ENCODE data around the gene GPR61.

Gene GPR61

GRCh38 chr1:109527098-109527811, 12.4 kb upstream of the GPR61 start:
- H3K4me1 ChIP-seq: peaks cover 16% of the 10 kb centered on the region
- no peak for DNase-seq
- no peak overlapping the region for H3K4me3 ChIP-seq (ENCODE audit: low read depth, low read length)
- H3K36me3 ChIP-seq: no peaks in the 10 kb centered on the region
- H3K9me3 ChIP-seq: no peaks in the 10 kb centered on the region
- TF ChIP-seq CTCF (IDR thresholded peaks at IDR 0.05; ENCODE audit: low read depth, low read length): no peak
- no peaks in the 10 kb centered on the region for H3K27me3 ChIP-seq

- no peak for DNase-seq
- no peaks in the 10 kb centered on the region for H3K27me3 ChIP-seq
- H3K9me3 ChIP-seq: no peaks in the 10 kb centered on the region
- no peak overlapping the region for H3K4me3 ChIP-seq (ENCODE audit: low read depth, low read length)
- H3K36me3 ChIP-seq: no peaks in the 10 kb centered on the region
- TF ChIP-seq CTCF (IDR thresholded peaks at IDR 0.05; ENCODE audit: low read depth, low read length): no peak
- H3K4me1 ChIP-seq: peaks cover 19% of the 10 kb centered on the region
Observed at GRCh38 chr1:109527846-109528695, 11.6 kb upstream of the GPR61 start.

- DNase-seq: no peak
- no peak for TF ChIP-seq CTCF (IDR thresholded peaks at IDR 0.05; ENCODE audit: low read depth, low read length)
- H3K4me3 ChIP-seq (ENCODE audit: low read depth, low read length): no peak overlapping the region
- no peaks in the 10 kb centered on the region for H3K27me3 ChIP-seq
- H3K9me3 ChIP-seq: no peaks in the 10 kb centered on the region
- peaks cover 19% of the 10 kb centered on the region for H3K4me1 ChIP-seq
- H3K36me3 ChIP-seq: no peaks in the 10 kb centered on the region
Observed at GRCh38 chr1:109528712-109529111, 11.0 kb upstream of the GPR61 start.

GRCh38 chr1:109529881-109530456, 9.7 kb upstream of the GPR61 start:
- peaks cover 19% of the 10 kb centered on the region for H3K4me1 ChIP-seq
- H3K9me3 ChIP-seq: no peaks in the 10 kb centered on the region
- no peak for TF ChIP-seq CTCF (IDR thresholded peaks at IDR 0.05; ENCODE audit: low read depth, low read length)
- peak; percentile 29 for DNase-seq
- no peaks in the 10 kb centered on the region for H3K36me3 ChIP-seq
- H3K4me3 ChIP-seq (ENCODE audit: low read depth, low read length): no peak overlapping the region
- no peaks in the 10 kb centered on the region for H3K27me3 ChIP-seq

GRCh38 chr1:109530457-109531087, 9.1 kb upstream of the GPR61 start:
- Histone ChIP-seq H3K4me3 (ENCODE audit: low read depth, low read length) (no peak overlapping the region), H3K4me1 (peaks cover 19% of the 10 kb centered on the region), H3K9me3 (no peaks in the 10 kb centered on the region), H3K36me3 (no peaks in the 10 kb centered on the region), H3K27me3 (no peaks in the 10 kb centered on the region)
- TF ChIP-seq CTCF (IDR thresholded peaks at IDR 0.05; ENCODE audit: low read depth, low read length): no peak
- DNase-seq: peak; percentile 58
